GM20000 (cell line): ENCODE measurements around the gene FOXO6.
"Not testable (repeated sequence)": the region's sequence is repeated elsewhere in the genome, so short reads cannot be mapped to it uniquely, and the experiment has no call there.

ENCODE experiments used
- DNase-seq: peaks from one replicate; pipeline ENCODE4 v3.0.0; 2012; ENCODE audit warnings: low spot score
- TF ChIP-seq, protein P1 (sequence below): IDR thresholded peaks from 2 replicates; pipeline ENCODE4 v1.5.1; 2012; ENCODE audit warnings: mild to moderate bottlenecking, control low read depth; ENCODE audit errors: extremely low read depth, missing control alignments

FOXO6 gene

DNA sequence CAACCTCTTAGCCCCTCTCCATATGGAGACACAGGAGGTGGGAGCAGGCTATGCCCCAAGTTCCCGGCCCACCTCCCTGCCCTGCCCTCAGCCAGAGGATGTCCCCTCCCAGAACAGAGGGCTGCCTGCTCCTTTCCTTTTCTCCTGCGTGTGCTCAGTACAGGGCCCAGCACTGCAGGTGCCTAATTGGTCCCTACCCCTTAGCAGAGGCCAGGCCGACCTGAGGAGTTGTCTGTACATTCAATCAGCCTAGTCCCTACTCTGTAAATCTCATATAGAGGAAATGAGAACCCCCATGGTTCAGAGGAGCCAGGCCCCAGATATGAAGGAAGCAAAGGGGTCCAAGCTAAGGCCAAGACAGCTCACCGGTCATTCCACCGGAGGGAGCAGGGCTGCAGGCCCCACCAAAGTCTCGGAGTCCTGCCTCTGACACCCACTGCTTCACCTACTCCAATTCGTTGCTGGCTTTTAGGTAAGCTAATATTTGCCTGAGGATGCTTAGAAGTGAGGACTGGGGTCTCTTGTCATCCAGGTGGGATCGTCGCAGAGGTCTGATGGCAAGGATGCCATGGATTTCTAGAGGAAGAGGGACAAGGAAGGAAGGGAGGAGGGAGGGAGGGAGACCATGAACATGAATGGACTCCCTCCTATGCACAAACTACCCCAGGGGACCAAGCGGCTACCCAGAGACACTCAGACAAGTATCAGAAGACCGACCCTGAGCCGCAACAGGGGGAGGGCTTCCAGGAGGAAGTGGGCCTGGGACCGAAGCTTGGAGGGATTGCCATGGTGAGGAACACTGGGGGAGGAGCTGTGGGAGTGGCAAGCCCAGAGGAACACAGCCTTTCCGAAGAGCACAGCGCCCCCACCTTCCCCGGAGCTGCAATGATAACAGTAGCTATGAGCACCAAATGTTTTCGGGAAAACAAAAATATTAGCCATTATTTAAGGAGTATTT, 30.4 kb upstream of the FOXO6 start:
- TF ChIP-seq, protein P1, sequence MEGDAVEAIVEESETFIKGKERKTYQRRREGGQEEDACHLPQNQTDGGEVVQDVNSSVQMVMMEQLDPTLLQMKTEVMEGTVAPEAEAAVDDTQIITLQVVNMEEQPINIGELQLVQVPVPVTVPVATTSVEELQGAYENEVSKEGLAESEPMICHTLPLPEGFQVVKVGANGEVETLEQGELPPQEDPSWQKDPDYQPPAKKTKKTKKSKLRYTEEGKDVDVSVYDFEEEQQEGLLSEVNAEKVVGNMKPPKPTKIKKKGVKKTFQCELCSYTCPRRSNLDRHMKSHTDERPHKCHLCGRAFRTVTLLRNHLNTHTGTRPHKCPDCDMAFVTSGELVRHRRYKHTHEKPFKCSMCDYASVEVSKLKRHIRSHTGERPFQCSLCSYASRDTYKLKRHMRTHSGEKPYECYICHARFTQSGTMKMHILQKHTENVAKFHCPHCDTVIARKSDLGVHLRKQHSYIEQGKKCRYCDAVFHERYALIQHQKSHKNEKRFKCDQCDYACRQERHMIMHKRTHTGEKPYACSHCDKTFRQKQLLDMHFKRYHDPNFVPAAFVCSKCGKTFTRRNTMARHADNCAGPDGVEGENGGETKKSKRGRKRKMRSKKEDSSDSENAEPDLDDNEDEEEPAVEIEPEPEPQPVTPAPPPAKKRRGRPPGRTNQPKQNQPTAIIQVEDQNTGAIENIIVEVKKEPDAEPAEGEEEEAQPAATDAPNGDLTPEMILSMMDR, result no peak
- no peak for DNase-seq

DNA sequence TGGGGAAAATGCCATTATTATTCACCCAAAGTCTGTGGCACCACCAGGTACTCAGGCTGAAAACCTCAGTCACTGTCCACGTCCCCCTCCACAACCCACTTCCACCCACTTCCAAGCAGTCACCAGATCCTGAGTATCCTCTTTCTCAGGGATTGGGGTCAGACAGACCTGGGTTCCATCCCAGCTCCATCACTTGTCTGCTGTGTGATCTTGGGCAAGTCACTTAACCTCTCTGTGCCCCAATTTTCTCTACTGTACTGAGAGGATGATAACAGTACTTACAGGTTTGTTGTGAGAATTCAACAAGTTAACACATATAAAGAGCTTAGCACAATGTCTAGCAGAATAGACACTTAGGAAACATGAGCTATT, 29.7 kb upstream of the FOXO6 start:
- TF ChIP-seq, protein P1, result no peak
- no peak for DNase-seq

DNA sequence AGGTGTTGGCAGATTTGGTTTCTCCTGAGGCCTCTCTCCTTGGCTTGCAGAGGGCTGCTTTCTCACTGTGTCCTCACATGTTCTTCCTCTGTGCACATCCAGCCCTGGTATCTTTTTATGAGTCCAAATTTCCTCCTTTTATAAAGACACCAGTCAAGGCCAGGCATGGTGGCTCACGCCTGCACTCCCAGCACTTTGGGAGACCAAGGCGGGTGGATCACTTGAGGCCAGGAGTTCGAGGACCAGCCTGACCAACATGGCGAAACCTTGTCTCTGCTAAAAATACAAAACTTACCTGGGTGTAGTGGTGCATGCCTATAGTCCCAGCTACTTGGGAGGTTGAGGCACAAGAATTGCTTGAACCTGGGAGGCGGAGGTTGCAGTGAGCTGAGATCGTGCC, 29.1 kb upstream of the FOXO6 start:
- not testable (repeated sequence) for DNase-seq

DNA sequence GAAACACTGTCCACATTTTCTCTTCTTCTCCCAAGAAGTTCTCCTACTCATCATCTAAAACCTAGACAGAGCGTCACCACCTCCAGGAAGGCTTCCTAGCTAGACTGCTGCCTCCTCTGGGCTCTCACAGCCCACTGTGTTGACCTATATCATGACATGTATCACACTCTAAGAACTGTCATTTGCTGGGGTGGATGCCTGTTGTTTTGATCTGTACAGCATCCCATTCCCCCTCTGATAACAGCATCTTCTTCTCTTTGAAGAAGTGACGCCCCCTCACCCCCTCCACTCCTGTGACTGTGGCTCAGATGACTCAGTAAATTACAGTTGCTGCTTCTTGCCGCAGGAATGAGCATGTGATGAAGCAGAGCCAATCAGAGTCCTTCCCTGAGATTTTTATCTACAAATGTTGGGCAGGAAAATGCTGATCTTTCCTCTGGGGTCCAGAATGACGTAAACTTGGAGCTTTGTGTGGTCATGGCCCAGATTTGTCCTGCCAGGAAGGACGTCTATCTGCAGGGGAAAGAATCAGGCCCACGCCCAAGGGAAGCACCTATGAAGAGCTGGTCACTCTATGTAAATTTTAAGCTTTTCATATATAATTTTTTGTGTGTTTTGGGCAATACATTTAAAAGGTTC, 28.0 kb upstream of the FOXO6 start:
- no peak for DNase-seq
- TF ChIP-seq, protein P1, result no peak

DNA sequence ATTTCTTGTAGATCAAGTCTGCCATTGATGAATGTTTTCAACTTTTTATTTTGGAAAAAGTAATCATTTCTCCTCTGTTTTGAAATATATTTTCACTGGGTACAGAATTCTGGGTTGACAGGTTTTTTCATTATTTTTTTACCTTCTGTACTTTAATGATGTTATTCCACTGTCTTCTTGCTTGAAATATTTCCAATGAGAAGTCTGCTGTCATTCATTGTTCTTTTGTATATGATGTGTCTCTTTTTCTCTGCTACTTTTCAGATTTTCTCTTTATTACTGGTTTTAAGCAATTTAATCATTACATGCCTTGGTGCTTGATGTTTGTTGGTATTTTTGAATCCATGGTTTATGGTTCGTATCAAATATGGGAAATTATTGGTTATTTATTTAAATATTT, 22.4 kb upstream of the FOXO6 start:
- no peak for DNase-seq
- TF ChIP-seq, protein P1, result no peak

DNA sequence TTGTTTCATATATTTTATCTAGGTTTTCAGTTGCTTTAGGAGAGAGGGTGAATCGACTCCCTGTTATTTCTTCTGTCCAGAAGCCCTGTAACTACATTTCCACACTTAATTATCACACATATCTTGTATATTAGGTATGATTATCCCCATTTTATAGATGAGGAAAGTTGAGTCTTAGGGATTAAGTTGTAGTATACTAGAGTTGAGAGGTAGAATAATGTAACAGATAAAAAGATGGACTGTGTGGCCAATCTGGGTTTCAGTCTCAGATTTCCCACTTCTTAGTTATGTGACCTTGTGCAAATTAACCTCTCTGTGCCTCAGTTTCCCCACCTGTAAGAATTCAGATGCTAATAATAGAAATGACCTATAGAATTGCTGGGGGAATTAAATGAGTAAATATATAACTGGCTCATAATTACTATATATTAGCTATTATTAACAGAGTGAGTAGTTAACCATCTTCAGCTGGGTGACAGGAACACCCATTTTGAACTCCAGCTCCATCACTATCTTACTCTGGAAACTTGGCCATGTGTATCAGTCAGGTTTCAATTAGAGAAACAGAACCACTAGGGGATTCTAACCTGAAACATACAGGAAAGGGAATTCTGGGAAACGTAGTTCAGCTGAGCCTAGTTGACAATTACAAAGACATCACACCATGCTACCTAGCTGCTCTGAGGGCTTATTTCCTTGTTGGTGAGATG, 20.4 kb upstream of the FOXO6 start:
- no peak for DNase-seq
- TF ChIP-seq, protein P1, result no peak

DNA sequence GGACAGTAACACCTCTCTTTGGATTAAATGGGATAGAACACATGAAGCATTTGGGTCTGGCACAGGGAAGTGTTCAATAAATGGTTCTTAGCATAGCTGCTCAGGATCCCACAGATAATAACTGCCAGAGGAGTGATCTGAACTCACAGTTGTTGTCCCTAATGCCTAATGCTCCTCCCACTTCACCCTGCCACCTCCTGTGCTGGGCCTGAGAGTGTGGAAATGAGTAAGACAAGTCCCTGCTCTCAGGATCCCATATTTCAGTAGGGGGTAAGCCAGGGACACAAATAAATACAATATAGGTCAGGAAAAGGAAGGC, 19.9 kb upstream of the FOXO6 start:
- TF ChIP-seq, protein P1, result no peak
- no peak for DNase-seq
